Astrocyte (in vitro differentiated cells and primary cell): ENCODE results near the gene LEMD2. TPM values are rescaled to one million over a fixed set of nuclear protein-coding genes. Genes with fewer than 3 reads are reported as not detected.

Experiments
- DNase-seq: peaks from one replicate; pipeline ENCODE4 v3.0.0-alpha.2; 2010; ENCODE audit warnings: low read depth
- FAIRE-seq: peaks from 2 replicates; lab custom pipeline; 2011; peaks lifted over from hg19 to GRCh38; lab: Jason Lieb, UNC
- H2AFZ ChIP-seq: 2 replicates; pipeline ENCODE4 v1.6.0; 2012; ENCODE audit warnings: low read depth, low read length, inconsistent platforms
- H3K27ac ChIP-seq: 2 replicates; pipeline ENCODE4 v1.5.1; 2011; ENCODE audit warnings: low read depth, low read length, inconsistent platforms
- H3K27me3 ChIP-seq: 2 replicates; pipeline ENCODE4 v1.6.0; 2011; ENCODE audit warnings: low read length, inconsistent platforms; ENCODE audit not compliant: insufficient read depth
- H3K36me3 ChIP-seq: 2 replicates; pipeline ENCODE4 v1.5.1; 2011; ENCODE audit warnings: low read length, inconsistent platforms; ENCODE audit not compliant: insufficient read depth
- H3K4me1 ChIP-seq: 2 replicates; pipeline ENCODE4 v1.5.1; 2011; ENCODE audit warnings: low read length, inconsistent platforms; ENCODE audit not compliant: insufficient read depth
- H3K4me2 ChIP-seq: 2 replicates; pipeline ENCODE4 v1.6.0; 2012; ENCODE audit warnings: low read length, inconsistent platforms
- H3K4me3 ChIP-seq: 2 replicates; pipeline ENCODE4 v1.5.1; 2011; ENCODE audit warnings: low read depth, mild to moderate bottlenecking, low read length, inconsistent platforms; ENCODE audit not compliant: insufficient read depth
- H3K79me2 ChIP-seq: 2 replicates; pipeline ENCODE4 v1.6.0; 2012; ENCODE audit warnings: mild to moderate bottlenecking, low read length, inconsistent platforms; ENCODE audit not compliant: insufficient read depth
- H3K9ac ChIP-seq: 2 replicates; pipeline ENCODE4 v1.6.0; 2012; ENCODE audit warnings: mild to moderate bottlenecking, low read length, inconsistent platforms
- H3K9me3 ChIP-seq: 2 replicates; pipeline ENCODE4 v1.5.1; 2012; ENCODE audit warnings: low read depth, mild to moderate bottlenecking, low read length, inconsistent platforms; ENCODE audit not compliant: insufficient read depth
- H4K20me1 ChIP-seq: 2 replicates; pipeline ENCODE4 v1.6.0; 2012; ENCODE audit warnings: low read length, inconsistent platforms; ENCODE audit not compliant: insufficient read depth
- H3K27ac Mint-ChIP-seq: one replicate; pipeline ENCODE4 v1.8.0; 2021; ENCODE audit warnings: mild to moderate bottlenecking, mixed read lengths; ENCODE audit not compliant: unreplicated experiment
- H3K27me3 Mint-ChIP-seq: one replicate; pipeline ENCODE4 v1.8.0; 2021; ENCODE audit warnings: low read depth, mixed read lengths; ENCODE audit not compliant: unreplicated experiment
- H3K36me3 Mint-ChIP-seq: one replicate; pipeline ENCODE4 v1.8.0; 2021; ENCODE audit warnings: low read depth, mixed read lengths; ENCODE audit not compliant: unreplicated experiment
- H3K4me1 Mint-ChIP-seq: one replicate; pipeline ENCODE4 v1.8.0; 2021; ENCODE audit warnings: low read depth, mixed read lengths; ENCODE audit not compliant: unreplicated experiment
- H3K4me3 Mint-ChIP-seq: one replicate; pipeline ENCODE4 v1.8.0; 2021; ENCODE audit warnings: mild to moderate bottlenecking, moderate library complexity, mixed read lengths; ENCODE audit not compliant: unreplicated experiment
- H3K9me3 Mint-ChIP-seq: one replicate; pipeline ENCODE4 v1.8.0; 2021; ENCODE audit warnings: mild to moderate bottlenecking, mixed read lengths; ENCODE audit not compliant: unreplicated experiment
- EZH2 ChIP-seq: IDR thresholded peaks from 2 replicates; pipeline ENCODE4 v1.6.1; 2012; ENCODE audit warnings: mild to moderate bottlenecking, low read length, inconsistent platforms; ENCODE audit not compliant: insufficient read depth
- total RNA-seq: library from RNA; stranded (reverse); gene quantifications from 2 replicates; pipeline ENCODE4 v1.2.1, GENCODE V29; 2021
- TF ChIP-seq, protein P1 (sequence below): IDR thresholded peaks from 2 replicates; pipeline ENCODE4 v1.5.1; 2011; ENCODE audit warnings: low read depth, mild to moderate bottlenecking, inconsistent platforms, low read length, moderate library complexity; ENCODE audit not compliant: insufficient read depth

Gene LEMD2
- total RNA-seq, 1 donor from 2014 or later = 62.2 TPM

DNA sequence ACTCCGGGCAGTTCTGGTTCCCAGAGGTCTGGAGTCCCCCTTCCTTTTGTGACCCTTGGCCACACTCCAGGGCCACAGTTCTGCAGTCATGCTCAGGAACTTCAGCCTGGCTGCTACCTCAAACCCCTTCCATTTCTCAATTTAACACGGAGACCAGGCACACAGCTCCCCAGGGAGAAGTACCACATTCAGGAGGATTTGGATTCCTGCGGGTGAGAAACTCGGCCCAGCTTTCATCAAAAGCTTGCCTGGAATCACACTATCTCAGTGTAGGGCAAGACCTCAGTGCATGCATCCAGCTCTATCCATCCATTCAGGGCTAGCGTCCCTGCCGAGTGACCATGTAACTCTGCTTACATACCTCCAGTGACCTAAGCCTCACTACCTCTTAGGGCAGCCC is 25.4 kb downstream of the LEMD2 start:
- no peaks in the 10 kb centered on the region for H4K20me1 ChIP-seq
- no peak overlapping the region for H2AFZ ChIP-seq
- Mint-ChIP-seq H3K27ac (no peak overlapping the region), H3K36me3 (peaks cover 3% of the 10 kb centered on the region), H3K4me3 (no peak overlapping the region), H3K9me3 (peaks cover 7% of the 10 kb centered on the region), H3K4me1 (peaks cover 3% of the 10 kb centered on the region), H3K27me3 (peaks cover 24% of the 10 kb centered on the region)
- no peaks in the 10 kb centered on the region for H3K4me1 ChIP-seq
- no peak overlapping the region for H3K4me2 ChIP-seq
- no peaks in the 10 kb centered on the region for H3K36me3 ChIP-seq
- no peaks in the 10 kb centered on the region for H3K79me2 ChIP-seq
- no peak for FAIRE-seq
- H3K27me3 ChIP-seq = no peaks in the 10 kb centered on the region
- peaks cover 4% of the 10 kb centered on the region for H3K9me3 ChIP-seq
- no peak overlapping the region for H3K9ac ChIP-seq
- no peak for TF ChIP-seq EZH2
- TF ChIP-seq, protein P1, sequence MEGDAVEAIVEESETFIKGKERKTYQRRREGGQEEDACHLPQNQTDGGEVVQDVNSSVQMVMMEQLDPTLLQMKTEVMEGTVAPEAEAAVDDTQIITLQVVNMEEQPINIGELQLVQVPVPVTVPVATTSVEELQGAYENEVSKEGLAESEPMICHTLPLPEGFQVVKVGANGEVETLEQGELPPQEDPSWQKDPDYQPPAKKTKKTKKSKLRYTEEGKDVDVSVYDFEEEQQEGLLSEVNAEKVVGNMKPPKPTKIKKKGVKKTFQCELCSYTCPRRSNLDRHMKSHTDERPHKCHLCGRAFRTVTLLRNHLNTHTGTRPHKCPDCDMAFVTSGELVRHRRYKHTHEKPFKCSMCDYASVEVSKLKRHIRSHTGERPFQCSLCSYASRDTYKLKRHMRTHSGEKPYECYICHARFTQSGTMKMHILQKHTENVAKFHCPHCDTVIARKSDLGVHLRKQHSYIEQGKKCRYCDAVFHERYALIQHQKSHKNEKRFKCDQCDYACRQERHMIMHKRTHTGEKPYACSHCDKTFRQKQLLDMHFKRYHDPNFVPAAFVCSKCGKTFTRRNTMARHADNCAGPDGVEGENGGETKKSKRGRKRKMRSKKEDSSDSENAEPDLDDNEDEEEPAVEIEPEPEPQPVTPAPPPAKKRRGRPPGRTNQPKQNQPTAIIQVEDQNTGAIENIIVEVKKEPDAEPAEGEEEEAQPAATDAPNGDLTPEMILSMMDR = no peak
- H3K4me3 ChIP-seq = no peak overlapping the region
- DNase-seq = no peak
- no peak overlapping the region for H3K27ac ChIP-seq

DNA sequence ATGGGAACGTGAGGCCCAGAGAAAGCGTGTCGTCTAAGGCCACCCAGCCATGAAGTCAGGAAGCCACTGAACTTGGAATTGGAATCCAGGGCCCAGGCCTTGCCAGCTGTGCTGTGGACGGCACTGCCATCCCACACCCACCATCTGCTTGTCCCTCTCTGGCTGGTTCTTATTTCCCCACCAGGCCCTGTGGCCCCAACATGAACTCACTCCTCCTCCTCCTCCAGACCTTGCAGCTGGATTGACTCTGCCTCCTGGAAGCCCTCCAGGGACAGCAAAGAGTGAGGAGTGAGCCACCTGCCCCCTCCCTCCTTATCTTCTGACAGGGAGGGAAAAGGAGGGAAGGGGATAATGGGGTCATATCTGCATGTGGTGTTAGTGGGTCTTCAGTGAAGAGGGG is 26.2 kb downstream of the LEMD2 start:
- TF ChIP-seq, protein P1 = no peak
- TF ChIP-seq EZH2 = no peak
- Histone ChIP-seq H2AFZ (no peak overlapping the region), H3K27me3 (no peaks in the 10 kb centered on the region), H3K4me1 (no peaks in the 10 kb centered on the region), H3K36me3 (no peaks in the 10 kb centered on the region), H4K20me1 (no peaks in the 10 kb centered on the region), H3K79me2 (no peaks in the 10 kb centered on the region), H3K4me3 (no peak overlapping the region), H3K9ac (no peak overlapping the region), H3K27ac (no peak overlapping the region), H3K9me3 (peaks cover 4% of the 10 kb centered on the region), H3K4me2 (no peak overlapping the region)
- DNase-seq (no peak), FAIRE-seq (no peak)
- Mint-ChIP-seq H3K27me3 (peaks cover 24% of the 10 kb centered on the region), H3K9me3 (peaks cover 7% of the 10 kb centered on the region), H3K36me3 (no peaks in the 10 kb centered on the region), H3K4me1 (peaks cover 3% of the 10 kb centered on the region), H3K27ac (no peak overlapping the region), H3K4me3 (no peak overlapping the region)

DNA sequence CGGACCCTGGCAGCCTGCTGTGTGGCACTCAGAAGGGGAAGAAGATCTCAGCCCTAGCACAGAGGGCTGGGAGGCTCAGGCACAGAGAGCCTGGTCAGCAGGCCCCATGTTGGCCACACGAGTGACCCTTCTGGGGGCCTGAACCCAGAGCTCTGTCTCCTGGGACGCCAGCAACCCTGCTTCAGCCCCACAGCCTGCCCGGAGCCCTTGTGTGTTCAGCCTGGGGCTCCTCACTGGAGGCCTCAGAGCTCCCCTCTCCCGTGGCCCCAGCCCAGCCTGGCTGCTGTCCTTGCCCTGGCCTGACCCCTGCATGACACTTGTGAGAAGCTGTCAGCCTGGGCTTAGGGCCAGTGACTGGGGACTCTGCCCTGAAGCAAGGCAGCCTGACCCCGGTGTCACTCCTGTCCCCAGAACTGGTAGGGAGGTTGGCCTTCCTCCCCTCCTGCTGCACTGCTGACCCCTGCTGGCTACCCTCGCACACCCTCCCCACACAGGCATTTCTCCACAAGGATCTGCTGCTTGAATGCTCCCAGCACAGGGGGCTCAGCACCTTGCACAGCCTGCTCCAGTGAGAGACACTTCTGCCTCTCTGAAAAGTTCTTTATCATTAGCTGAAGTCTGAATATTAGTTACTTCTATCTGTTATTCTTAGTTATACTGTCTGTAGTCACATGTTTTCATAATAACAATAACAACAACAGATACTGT is 26.9 kb downstream of the LEMD2 start:
- Histone ChIP-seq H3K4me3 (no peak overlapping the region), H2AFZ (no peak overlapping the region), H3K4me1 (no peaks in the 10 kb centered on the region), H4K20me1 (no peaks in the 10 kb centered on the region), H3K36me3 (no peaks in the 10 kb centered on the region), H3K79me2 (no peaks in the 10 kb centered on the region), H3K27me3 (no peaks in the 10 kb centered on the region), H3K9me3 (no peaks in the 10 kb centered on the region), H3K4me2 (no peak overlapping the region), H3K27ac (no peak overlapping the region), H3K9ac (no peak overlapping the region)
- TF ChIP-seq EZH2 = no peak
- TF ChIP-seq, protein P1 = peak; percentile 31
- Mint-ChIP-seq H3K36me3 (no peaks in the 10 kb centered on the region), H3K27me3 (peaks cover 24% of the 10 kb centered on the region), H3K4me1 (no peaks in the 10 kb centered on the region), H3K9me3 (peaks cover 7% of the 10 kb centered on the region), H3K4me3 (no peak overlapping the region), H3K27ac (no peak overlapping the region)
- no peak for DNase-seq
- no peak for FAIRE-seq
